Ascending aorta (tissue), 2 donors: ENCODE measurements around the gene NFATC2. TPM values are rescaled to one million over a fixed set of nuclear protein-coding genes. Genes with fewer than 3 reads are reported as not detected.
"Not testable (repeated sequence)": the region's sequence is repeated elsewhere in the genome, so short reads cannot be mapped to it uniquely, and the experiment has no call there.

Experiments
- DNase-seq, 2 donors: peaks; one replicate each; pipeline ENCODE4 v3.0.0-alpha.2; 2019; ENCODE audit warnings: low spot score in 2 of 2
- H3K27ac ChIP-seq, 2 donors: fragments of 200-600 bp; sonication (generic); one replicate each; pipeline ENCODE4 v1.5.1; 2016 to 2017; ENCODE audit warnings: mild to moderate bottlenecking in 1 of 2
- H3K27me3 ChIP-seq: fragments of 200-600 bp; sonication (generic); one replicate; pipeline ENCODE4 v1.5.1; 2017
- H3K36me3 ChIP-seq, 2 donors: fragments of 200-600 bp; sonication (generic); one replicate each; pipeline ENCODE4 v1.5.1; 2016
- H3K4me1 ChIP-seq, 2 donors: fragments of 200-600 bp; sonication (generic); one replicate each; pipeline ENCODE4 v1.5.1; 2016 to 2017; ENCODE audit warnings: mild to moderate bottlenecking in 1 of 2
- H3K4me3 ChIP-seq, 2 donors: fragments of 200-600 bp; sonication (generic); one replicate each; pipeline ENCODE4 v1.5.1; 2016 to 2017; ENCODE audit warnings: mild to moderate bottlenecking in 1 of 2
- H3K9me3 ChIP-seq, 2 donors: fragments of 200-600 bp; sonication (generic); one replicate each; pipeline ENCODE4 v1.5.1; 2016
- CTCF ChIP-seq, 3 experiments: fragments of 200-600 bp in 2 of 3; fragments of 450-650 bp in 1 of 3; sonication (generic) in 2 of 3; IDR thresholded peaks; one replicate each; pipeline ENCODE4 v1.5.1; 2016 to 2019; ENCODE audit warnings: antibody characterized with exemption in 3 of 3, mild to moderate bottlenecking in 1 of 3, moderate library complexity in 1 of 3
- intact Hi-C: fragments of 100-400 bp; cut with DNase I; formaldehyde crosslinking; loops from one replicate; pipeline ENCODE4 v1.15.1; 2023
- total RNA-seq: library from RNA; depleted of rRNA; stranded (reverse); fragments of >200 nt; gene quantifications from one replicate; pipeline ENCODE4 v1.1.0, GENCODE V29; 2016

NFATC2 gene
- total RNA-seq, 1 donor from 2014 or later, result 7.9 TPM

- Histone ChIP-seq H3K27me3 (no peaks in the 10 kb centered on the region), H3K4me1 (peaks cover 3 to 15% of the 10 kb centered on the region in 2 donors), H3K4me3 (no peak overlapping the region), H3K9me3 (no peaks in the 10 kb centered on the region), H3K36me3 (no peaks in the 10 kb centered on the region), H3K27ac (no peak overlapping the region)
- intact Hi-C loops, result no loop called here
- TF ChIP-seq CTCF (IDR thresholded peaks at IDR 0.05), result no peak
- no peak for DNase-seq
These were observed 3.0 kb upstream of the NFATC2 start for GRCh38 chr20:51545515-51545914.

- peaks cover 3 to 15% of the 10 kb centered on the region in 2 donors for H3K4me1 ChIP-seq
- TF ChIP-seq CTCF (IDR thresholded peaks at IDR 0.05), result no peak
- no peaks in the 10 kb centered on the region for H3K27me3 ChIP-seq
- DNase-seq, result no peak
- H3K4me3 ChIP-seq, result peak overlapping the region in 1 of 2 donors; percentile 65
- H3K9me3 ChIP-seq, result no peaks in the 10 kb centered on the region
- no peaks in the 10 kb centered on the region for H3K36me3 ChIP-seq
- intact Hi-C loops, result loop anchor here (5.0 kb wide), 1 partner anchor 49 kb away; no protein-coding TSS in a partner anchor
- no peak overlapping the region for H3K27ac ChIP-seq
These were observed 886 bp upstream of the NFATC2 start for GRCh38 chr20:51543422-51543788.

- Histone ChIP-seq H3K27ac (peak overlapping the region; percentile 75 to 76), H3K4me1 (peaks cover 3 to 15% of the 10 kb centered on the region in 2 donors), H3K9me3 (no peaks in the 10 kb centered on the region), H3K36me3 (no peaks in the 10 kb centered on the region), H3K4me3 (peak overlapping the region; percentile 54 to 65), H3K27me3 (no peaks in the 10 kb centered on the region)
- peak in 1 of 3 experiments; percentile 19 for TF ChIP-seq CTCF (IDR thresholded peaks at IDR 0.05)
- DNase-seq, result no peak
- intact Hi-C loops, result loop anchor here (5.0 kb wide), 1 partner anchor 50 kb away; no protein-coding TSS in a partner anchor
These were observed 417 bp downstream of the NFATC2 start for GRCh38 chr20:51542033-51542570.

- peak; percentile 73 to 93 for DNase-seq
- intact Hi-C loops, result loop anchor here (2.0 to 5.0 kb wide), 2 partner anchors 21 to 51 kb away; no protein-coding TSS in a partner anchor
These were observed 1.1 kb downstream of the NFATC2 start for GRCh38 chr20:51541189-51542032.

GRCh38 chr20:51540580-51540979, 1.9 kb downstream of the NFATC2 start:
- Histone ChIP-seq H3K36me3 (no peaks in the 10 kb centered on the region), H3K4me3 (no peak overlapping the region), H3K4me1 (peaks cover 3 to 15% of the 10 kb centered on the region in 2 donors), H3K27ac (peak overlapping the region; percentile 75 to 76), H3K9me3 (no peaks in the 10 kb centered on the region), H3K27me3 (no peaks in the 10 kb centered on the region)
- peak in 1 of 2 donors; percentile 63 for DNase-seq
- TF ChIP-seq CTCF (IDR thresholded peaks at IDR 0.05), result no peak
- intact Hi-C loops, result loop anchor here (2.0 to 5.0 kb wide), 2 partner anchors 22 to 52 kb away; no protein-coding TSS in a partner anchor

More at GRCh38 chr20:51541189-51542032, 1.1 kb downstream of the NFATC2 start:
- no peaks in the 10 kb centered on the region for H3K27me3 ChIP-seq
- TF ChIP-seq CTCF (IDR thresholded peaks at IDR 0.05), result no peak
- H3K4me3 ChIP-seq, result peak overlapping the region in 1 of 2 donors; percentile 65
- no peaks in the 10 kb centered on the region for H3K9me3 ChIP-seq
- peak overlapping the region; percentile 75 to 76 for H3K27ac ChIP-seq
- no peaks in the 10 kb centered on the region for H3K36me3 ChIP-seq
- H3K4me1 ChIP-seq, result peaks cover 3 to 15% of the 10 kb centered on the region in 2 donors

- H3K9me3 ChIP-seq, H3K36me3 ChIP-seq, H3K27me3 ChIP-seq, H3K4me3 ChIP-seq, H3K27ac ChIP-seq: not testable (repeated sequence)
- intact Hi-C loops, result loop anchor here (2.0 to 5.0 kb wide), 2 partner anchors 23 to 52 kb away; no protein-coding TSS in a partner anchor
- H3K4me1 ChIP-seq, result peaks cover 3 to 15% of the 10 kb centered on the region in 2 donors
- peak in 1 of 2 donors; percentile 38 for DNase-seq
These were observed 2.4 kb downstream of the NFATC2 start for GRCh38 chr20:51540074-51540473.
